Ishikawa (cell line): ENCODE measurements around the gene PBX3.

Experiments used
- CEBPB ChIP-seq: IDR thresholded peaks from 2 replicates; pipeline ENCODE4 v1.6.1; 2012
- CREB1 ChIP-seq: IDR thresholded peaks from 2 replicates; pipeline ENCODE4 v1.6.1; 2012; ENCODE audit warnings: low read depth
- EGR1 ChIP-seq: IDR thresholded peaks from 2 replicates; pipeline ENCODE4 v1.6.1; 2012
- EP300 ChIP-seq: IDR thresholded peaks from 2 replicates; pipeline ENCODE4 v1.6.1; 2012; ENCODE audit warnings: borderline replicate concordance
- FOXM1 ChIP-seq: IDR thresholded peaks from 2 replicates; pipeline ENCODE4 v1.6.1; 2012; ENCODE audit warnings: low read depth, borderline replicate concordance
- NFIC ChIP-seq: IDR thresholded peaks from 2 replicates; pipeline ENCODE4 v1.6.1; 2012
- RAD21 ChIP-seq: IDR thresholded peaks from 2 replicates; pipeline ENCODE4 v1.6.1; 2012; ENCODE audit warnings: low read depth
- TAF1 ChIP-seq: IDR thresholded peaks from 2 replicates; pipeline ENCODE4 v1.6.1; 2012; ENCODE audit warnings: low read depth, mild to moderate bottlenecking
- TCF12 ChIP-seq: IDR thresholded peaks from 2 replicates; pipeline ENCODE4 v1.6.1; 2012; ENCODE audit warnings: low read depth
- TEAD4 ChIP-seq: IDR thresholded peaks from 2 replicates; pipeline ENCODE4 v1.6.1; 2012
- YY1 ChIP-seq: IDR thresholded peaks from 2 replicates; pipeline ENCODE4 v1.6.1; 2012; ENCODE audit warnings: low read depth
- ZBTB7A ChIP-seq: IDR thresholded peaks from 2 replicates; pipeline ENCODE4 v1.6.1; 2012; ENCODE audit warnings: low read depth
- TF ChIP-seq, protein P1 (sequence below): IDR thresholded peaks from 2 replicates; pipeline ENCODE4 v1.6.1; 2012
- TF ChIP-seq, protein P2 (sequence below): IDR thresholded peaks from 2 replicates; pipeline ENCODE4 v1.6.1; 2012
- TF ChIP-seq, protein P3 (sequence below): IDR thresholded peaks from 2 replicates; pipeline ENCODE4 v1.6.1; 2012; ENCODE audit warnings: low read depth, mild to moderate bottlenecking

PBX3 gene

DNA sequence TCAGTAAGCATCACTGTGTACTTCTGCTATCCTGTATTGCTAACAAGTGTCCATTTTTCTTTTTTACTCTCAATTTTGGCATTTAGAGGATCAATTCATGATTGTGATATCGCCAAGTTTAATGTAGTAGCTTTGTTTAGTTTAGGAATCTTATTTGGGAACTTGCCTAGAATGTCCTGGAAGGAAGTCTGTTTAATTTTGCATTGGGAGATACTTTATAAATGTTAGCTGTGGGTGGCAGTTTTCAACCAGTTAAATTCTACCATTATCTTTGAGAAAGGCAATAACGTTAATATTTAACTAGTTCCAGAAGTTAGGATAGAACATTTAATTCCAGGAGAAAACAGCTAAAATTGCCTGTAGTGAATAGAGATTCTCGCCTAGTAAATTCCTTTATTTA is 78.6 kb downstream of the PBX3 start:
- TF ChIP-seq TAF1: no peak
- TF ChIP-seq ZBTB7A: no peak
- TF ChIP-seq EP300: no peak
- TF ChIP-seq TEAD4: no peak
- no peak for TF ChIP-seq CEBPB
- TF ChIP-seq FOXM1: no peak
- TF ChIP-seq, protein P1, sequence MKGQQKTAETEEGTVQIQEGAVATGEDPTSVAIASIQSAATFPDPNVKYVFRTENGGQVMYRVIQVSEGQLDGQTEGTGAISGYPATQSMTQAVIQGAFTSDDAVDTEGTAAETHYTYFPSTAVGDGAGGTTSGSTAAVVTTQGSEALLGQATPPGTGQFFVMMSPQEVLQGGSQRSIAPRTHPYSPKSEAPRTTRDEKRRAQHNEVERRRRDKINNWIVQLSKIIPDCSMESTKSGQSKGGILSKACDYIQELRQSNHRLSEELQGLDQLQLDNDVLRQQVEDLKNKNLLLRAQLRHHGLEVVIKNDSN: no peak
- no peak for TF ChIP-seq NFIC
- TF ChIP-seq TCF12: no peak
- no peak for TF ChIP-seq EGR1
- TF ChIP-seq CREB1: no peak
- TF ChIP-seq, protein P2, sequence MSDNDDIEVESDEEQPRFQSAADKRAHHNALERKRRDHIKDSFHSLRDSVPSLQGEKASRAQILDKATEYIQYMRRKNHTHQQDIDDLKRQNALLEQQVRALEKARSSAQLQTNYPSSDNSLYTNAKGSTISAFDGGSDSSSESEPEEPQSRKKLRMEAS: no peak
- TF ChIP-seq YY1: no peak
- TF ChIP-seq, protein P3, sequence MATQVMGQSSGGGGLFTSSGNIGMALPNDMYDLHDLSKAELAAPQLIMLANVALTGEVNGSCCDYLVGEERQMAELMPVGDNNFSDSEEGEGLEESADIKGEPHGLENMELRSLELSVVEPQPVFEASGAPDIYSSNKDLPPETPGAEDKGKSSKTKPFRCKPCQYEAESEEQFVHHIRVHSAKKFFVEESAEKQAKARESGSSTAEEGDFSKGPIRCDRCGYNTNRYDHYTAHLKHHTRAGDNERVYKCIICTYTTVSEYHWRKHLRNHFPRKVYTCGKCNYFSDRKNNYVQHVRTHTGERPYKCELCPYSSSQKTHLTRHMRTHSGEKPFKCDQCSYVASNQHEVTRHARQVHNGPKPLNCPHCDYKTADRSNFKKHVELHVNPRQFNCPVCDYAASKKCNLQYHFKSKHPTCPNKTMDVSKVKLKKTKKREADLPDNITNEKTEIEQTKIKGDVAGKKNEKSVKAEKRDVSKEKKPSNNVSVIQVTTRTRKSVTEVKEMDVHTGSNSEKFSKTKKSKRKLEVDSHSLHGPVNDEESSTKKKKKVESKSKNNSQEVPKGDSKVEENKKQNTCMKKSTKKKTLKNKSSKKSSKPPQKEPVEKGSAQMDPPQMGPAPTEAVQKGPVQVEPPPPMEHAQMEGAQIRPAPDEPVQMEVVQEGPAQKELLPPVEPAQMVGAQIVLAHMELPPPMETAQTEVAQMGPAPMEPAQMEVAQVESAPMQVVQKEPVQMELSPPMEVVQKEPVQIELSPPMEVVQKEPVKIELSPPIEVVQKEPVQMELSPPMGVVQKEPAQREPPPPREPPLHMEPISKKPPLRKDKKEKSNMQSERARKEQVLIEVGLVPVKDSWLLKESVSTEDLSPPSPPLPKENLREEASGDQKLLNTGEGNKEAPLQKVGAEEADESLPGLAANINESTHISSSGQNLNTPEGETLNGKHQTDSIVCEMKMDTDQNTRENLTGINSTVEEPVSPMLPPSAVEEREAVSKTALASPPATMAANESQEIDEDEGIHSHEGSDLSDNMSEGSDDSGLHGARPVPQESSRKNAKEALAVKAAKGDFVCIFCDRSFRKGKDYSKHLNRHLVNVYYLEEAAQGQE: no peak
- TF ChIP-seq RAD21: no peak

DNA sequence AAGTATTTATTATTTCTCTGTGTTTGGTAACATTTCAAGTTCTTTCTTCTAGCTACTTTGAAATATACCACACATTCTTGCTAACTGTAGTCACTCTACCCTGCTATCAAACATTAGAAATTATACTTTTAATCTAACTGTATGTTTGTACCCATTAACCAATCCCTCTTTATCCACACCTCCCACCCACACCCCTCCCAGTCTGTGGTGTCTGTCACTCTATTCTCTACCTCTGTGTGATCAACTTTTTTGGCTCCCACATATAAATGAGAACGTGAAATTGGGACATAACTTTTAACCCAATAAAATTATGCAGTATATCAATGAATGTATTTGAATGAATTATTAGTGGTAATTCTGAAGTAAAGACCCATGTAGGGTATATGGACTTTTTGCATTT is 79.7 kb downstream of the PBX3 start:
- TF ChIP-seq TEAD4 (no peak), RAD21 (no peak), YY1 (no peak), CREB1 (no peak), TAF1 (no peak), FOXM1 (no peak), NFIC (no peak), EP300 (no peak), TCF12 (no peak), EGR1 (no peak), CEBPB (no peak), ZBTB7A (no peak)
- TF ChIP-seq, protein P1: no peak
- TF ChIP-seq, protein P3: no peak
- TF ChIP-seq, protein P2: no peak

DNA sequence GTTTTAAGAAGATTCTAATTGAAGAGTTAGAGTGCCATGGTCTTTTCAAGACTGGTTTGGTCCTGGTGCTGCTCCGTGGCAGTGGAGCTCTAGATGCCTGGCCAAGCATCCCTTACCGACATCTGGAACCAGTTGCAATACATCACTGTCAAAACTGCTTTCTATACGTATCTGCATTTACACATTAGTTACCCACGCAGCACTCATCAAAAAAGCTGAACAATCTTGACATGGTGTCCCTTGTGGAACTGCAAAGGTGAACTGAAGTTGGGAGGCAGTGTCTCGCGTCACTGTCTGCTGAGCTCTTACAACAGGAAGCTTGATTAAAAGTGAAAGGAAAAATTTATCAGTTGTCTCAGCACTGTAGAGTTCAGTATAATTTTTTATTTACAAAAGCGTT is 82.6 kb downstream of the PBX3 start:
- TF ChIP-seq TEAD4: no peak
- TF ChIP-seq NFIC: no peak
- TF ChIP-seq CREB1: no peak
- no peak for TF ChIP-seq EP300
- TF ChIP-seq ZBTB7A: no peak
- TF ChIP-seq, protein P1: no peak
- TF ChIP-seq YY1: no peak
- TF ChIP-seq, protein P2: no peak
- TF ChIP-seq RAD21: no peak
- no peak for TF ChIP-seq TAF1
- TF ChIP-seq, protein P3: no peak
- no peak for TF ChIP-seq FOXM1
- no peak for TF ChIP-seq TCF12
- TF ChIP-seq CEBPB: no peak

DNA sequence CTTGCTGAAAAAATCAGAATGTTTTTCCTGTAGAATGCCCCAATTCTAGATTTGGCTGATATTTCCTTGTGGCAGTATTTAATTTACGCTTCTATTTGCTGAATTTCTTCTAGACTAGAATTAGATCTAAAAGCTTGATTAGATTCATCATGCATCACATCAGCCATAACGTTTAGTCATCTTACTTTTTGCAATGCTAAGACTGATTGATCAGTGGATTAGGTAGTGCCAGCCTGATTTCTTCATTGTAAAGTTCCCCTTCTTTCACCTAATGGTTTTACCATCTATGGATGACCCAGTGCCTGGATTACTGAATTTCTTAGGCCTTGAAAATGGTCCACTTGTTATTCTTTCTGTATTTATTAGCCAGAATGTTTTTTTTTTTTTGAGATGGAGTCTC is 83.9 kb downstream of the PBX3 start:
- TF ChIP-seq, protein P1: no peak
- TF ChIP-seq TEAD4 (no peak), RAD21 (no peak), EP300 (no peak), TAF1 (no peak), CEBPB (no peak), EGR1 (no peak), FOXM1 (no peak), YY1 (no peak), CREB1 (no peak), TCF12 (no peak), ZBTB7A (no peak), NFIC (no peak)
- TF ChIP-seq, protein P2: no peak
- TF ChIP-seq, protein P3: no peak
